Smooth muscle cell of the coronary artery (primary cell): Measurements from ENCODE around the gene USP8. TPM values are rescaled to one million over a fixed set of nuclear protein-coding genes. Genes with fewer than 3 reads are reported as not detected.

ENCODE experiments used
- total RNA-seq: library from RNA; depleted of rRNA; stranded (reverse); fragments of >200 nt; gene quantifications from 2 replicates; pipeline ENCODE4 v1.2.3, GENCODE V29; 2014; ENCODE audit warnings: low replicate concordance

Gene USP8
- 28.7 and 32.3 TPM in 2 replicates for total RNA-seq

GRCh38 chr15:50424066-50424890, at the start of gene USP8:
USP8 (plus strand) TSS chr15:50424405; CDS start chr15:50439074, 14,669 bp downstream.

GRCh38 chr15:50546566-50546965, 122.4 kb downstream of the USP8 start, which contains the start of gene USP50:
USP50 (minus strand) TSS chr15:50546666; CDS start chr15:50546525, 141 bp downstream.

Other genes starting within 250 kb of the USP8 start
- not detected in 2 replicates for gene SLC27A2, start 242.2 kb upstream of the USP8 start, total RNA-seq
- not detected in 2 replicates for gene HDC, start 158.7 kb upstream of the USP8 start, total RNA-seq
- gene GABPB1, start 69.2 kb upstream of the USP8 start, total RNA-seq, result 38.6 and 50.3 TPM in 2 replicates
- not detected in 2 replicates for gene USP50, start 122.3 kb downstream of the USP8 start, total RNA-seq